Measurements from ENCODE around the gene DBNDD1. TPM values are rescaled to one million over a fixed set of nuclear protein-coding genes. Genes with fewer than 3 reads are reported as not detected.
A peak's percentile ranks its signal among the peaks of the same experiment; 100 is the strongest.

The DBNDD1 gene
- total RNA-seq, 1 donor from 2014 or later = 7.0 TPM

DNA sequence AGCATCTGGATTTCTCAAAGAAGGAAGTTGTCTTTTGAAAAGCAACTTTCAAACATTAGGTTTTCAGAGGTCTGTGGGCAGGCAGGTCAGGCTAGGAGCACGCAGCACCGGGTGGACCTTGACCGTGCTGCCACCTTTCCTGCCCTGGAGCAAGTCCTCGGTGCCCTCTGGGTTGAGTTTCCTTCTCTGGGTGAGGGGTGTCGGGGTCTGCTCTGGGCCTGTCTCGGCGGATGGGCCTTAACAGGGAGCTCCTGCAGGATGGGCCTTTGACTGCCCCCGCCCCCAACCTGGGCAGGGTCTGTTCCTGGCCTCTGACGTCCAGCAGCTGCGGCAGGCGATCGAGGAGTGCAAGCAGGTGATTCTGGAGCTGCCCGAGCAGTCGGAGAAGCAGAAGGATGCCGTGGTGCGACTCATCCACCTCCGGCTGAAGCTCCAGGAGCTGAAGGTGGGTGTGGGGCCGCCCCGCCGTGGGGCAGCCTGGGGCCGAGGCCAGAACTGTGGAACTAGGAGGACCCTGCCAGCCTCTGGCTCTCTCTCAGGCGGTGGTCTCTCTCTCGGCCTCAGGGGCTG, 62.0 kb downstream of the DBNDD1 start:
- no peaks in the 10 kb centered on the region for H3K27me3 ChIP-seq
- peak; percentile 60 for DNase-seq
- H3K9me3 ChIP-seq = no peaks in the 10 kb centered on the region
- H3K4me1 ChIP-seq = no peaks in the 10 kb centered on the region
- peak overlapping the region; percentile 55 for H3K27ac ChIP-seq
- peaks cover 31% of the 10 kb centered on the region for H3K36me3 ChIP-seq
- H3K4me3 ChIP-seq = peak overlapping the region; percentile 21
- intact Hi-C loops (cut with DNase I) = no loop called here
- no peak for TF ChIP-seq CTCF (IDR thresholded peaks at IDR 0.05)
- ATAC-seq = no peak

GRCh38 chr16:89956505-89957215, 62.6 kb downstream of the DBNDD1 start:
- Histone ChIP-seq H3K27ac (peak overlapping the region; percentile 55), H3K27me3 (no peaks in the 10 kb centered on the region), H3K4me3 (no peak overlapping the region), H3K4me1 (no peaks in the 10 kb centered on the region), H3K9me3 (no peaks in the 10 kb centered on the region), H3K36me3 (peaks cover 31% of the 10 kb centered on the region)
- intact Hi-C loops (cut with DNase I) = no loop called here
- ATAC-seq = peak; percentile 36
- no peak for TF ChIP-seq CTCF (IDR thresholded peaks at IDR 0.05)
- peak; percentile 55 for DNase-seq

GRCh38 chr16:89955001-89955685, 64.1 kb downstream of the DBNDD1 start:
- no peak for ATAC-seq
- TF ChIP-seq CTCF (IDR thresholded peaks at IDR 0.05) = no peak
- DNase-seq = no peak
- intact Hi-C loops (cut with DNase I) = no loop called here
- no peak overlapping the region for H3K27ac ChIP-seq
- H3K9me3 ChIP-seq = no peaks in the 10 kb centered on the region
- peaks cover 23% of the 10 kb centered on the region for H3K36me3 ChIP-seq
- H3K4me1 ChIP-seq = no peaks in the 10 kb centered on the region
- H3K27me3 ChIP-seq = no peaks in the 10 kb centered on the region
- H3K4me3 ChIP-seq = no peak overlapping the region

Other genes with a start within 250 kb of the DBNDD1 start
- 6.1 TPM for gene FANCA, start 202.8 kb downstream of the DBNDD1 start, total RNA-seq
- gene SPIRE2, start 191.0 kb downstream of the DBNDD1 start, total RNA-seq = 9.5 TPM
- 162 TPM for gene TCF25, start 145.9 kb downstream of the DBNDD1 start, total RNA-seq
- gene MC1R, start 100.6 kb downstream of the DBNDD1 start, total RNA-seq = 3.6 TPM
- gene TUBB3, start 96.1 kb downstream of the DBNDD1 start, total RNA-seq = 1.5 TPM
- 70.0 TPM for gene DEF8, start 70.7 kb downstream of the DBNDD1 start, total RNA-seq
- gene PRDM7, start 57.9 kb upstream of the DBNDD1 start, total RNA-seq = not detected